ENCODE data around the gene PDE1A.

PDE1A gene

DNA sequence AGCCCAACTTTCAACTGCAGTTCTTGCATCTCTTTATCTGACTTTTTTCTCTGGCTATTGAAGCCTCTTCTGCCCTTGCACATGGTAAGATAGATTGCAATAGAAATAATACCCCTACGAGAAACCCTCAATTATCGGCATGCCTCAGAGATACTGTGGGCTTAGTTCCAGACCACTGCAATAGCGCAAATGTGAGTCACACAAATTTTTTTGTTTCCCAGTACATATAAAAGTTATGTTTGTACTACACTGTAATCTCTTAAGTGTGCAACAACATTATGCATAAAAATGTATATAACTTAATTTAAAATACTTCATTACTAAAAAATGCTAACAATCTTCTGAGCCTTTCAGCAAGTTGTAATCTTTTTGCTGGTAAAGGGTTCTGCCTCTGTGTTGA is 124.7 kb downstream of the PDE1A start:
- H3K9me3 ChIP-seq: no peaks in the 10 kb centered on the region
- no peak for DNase-seq

GRCh38 chr2:182301093-182301492 is 125.7 kb downstream of the PDE1A start:
- no peaks in the 10 kb centered on the region for H3K4me1 ChIP-seq
- H3K9me3 ChIP-seq: no peaks in the 10 kb centered on the region
- no peak overlapping the region for H3K4me3 ChIP-seq (ENCODE audit: low read depth, low read length)
- TF ChIP-seq CTCF (IDR thresholded peaks at IDR 0.05; ENCODE audit: low read depth, low read length): no peak
- no peaks in the 10 kb centered on the region for H3K27me3 ChIP-seq
- no peak for DNase-seq
- no peaks in the 10 kb centered on the region for H3K36me3 ChIP-seq

More for the DNA sequence above, 124.7 kb downstream of the PDE1A start:
- H3K27me3 ChIP-seq: no peaks in the 10 kb centered on the region
- no peaks in the 10 kb centered on the region for H3K36me3 ChIP-seq
- no peaks in the 10 kb centered on the region for H3K4me1 ChIP-seq
- TF ChIP-seq CTCF (IDR thresholded peaks at IDR 0.05; ENCODE audit: low read depth, low read length): no peak
- no peak overlapping the region for H3K4me3 ChIP-seq (ENCODE audit: low read depth, low read length)

GRCh38 chr2:182300608-182301007 is 126.2 kb downstream of the PDE1A start:
- H3K27me3 ChIP-seq: no peaks in the 10 kb centered on the region
- DNase-seq: no peak

GRCh38 chr2:182299632-182300031 is 127.2 kb downstream of the PDE1A start:
- Histone ChIP-seq H3K4me3 (ENCODE audit: low read depth, low read length) (no peak overlapping the region), H3K4me1 (no peaks in the 10 kb centered on the region), H3K27me3 (no peaks in the 10 kb centered on the region), H3K36me3 (no peaks in the 10 kb centered on the region), H3K9me3 (no peaks in the 10 kb centered on the region)
- DNase-seq: no peak
- no peak for TF ChIP-seq CTCF (IDR thresholded peaks at IDR 0.05; ENCODE audit: low read depth, low read length)

More at GRCh38 chr2:182300608-182301007, 126.2 kb downstream of the PDE1A start:
- Histone ChIP-seq H3K4me1 (no peaks in the 10 kb centered on the region), H3K36me3 (no peaks in the 10 kb centered on the region), H3K4me3 (ENCODE audit: low read depth, low read length) (no peak overlapping the region), H3K9me3 (no peaks in the 10 kb centered on the region)
- no peak for TF ChIP-seq CTCF (IDR thresholded peaks at IDR 0.05; ENCODE audit: low read depth, low read length)

GRCh38 chr2:182298456-182298855 is 128.4 kb downstream of the PDE1A start:
- Histone ChIP-seq H3K4me1 (no peaks in the 10 kb centered on the region), H3K36me3 (no peaks in the 10 kb centered on the region), H3K27me3 (no peaks in the 10 kb centered on the region), H3K9me3 (no peaks in the 10 kb centered on the region), H3K4me3 (ENCODE audit: low read depth, low read length) (no peak overlapping the region)
- no peak for TF ChIP-seq CTCF (IDR thresholded peaks at IDR 0.05; ENCODE audit: low read depth, low read length)
- DNase-seq: no peak

- TF ChIP-seq CTCF (IDR thresholded peaks at IDR 0.05; ENCODE audit: low read depth, low read length): no peak
- Histone ChIP-seq H3K4me3 (ENCODE audit: low read depth, low read length) (no peak overlapping the region), H3K27me3 (no peaks in the 10 kb centered on the region), H3K9me3 (no peaks in the 10 kb centered on the region), H3K36me3 (no peaks in the 10 kb centered on the region), H3K4me1 (no peaks in the 10 kb centered on the region)
- no peak for DNase-seq
Measured at GRCh38 chr2:182291296-182291695, 135.5 kb downstream of the PDE1A start.

All from BE2C (cell line).